HepG2 (cell line): Measurements from ENCODE around the gene ZNF189. TPM values are rescaled to one million over a fixed set of nuclear protein-coding genes. Genes with fewer than 3 reads are reported as not detected.

Experiments used
- ARNT ChIP-seq: fragments of 450-650 bp; IDR thresholded peaks from 2 replicates; pipeline ENCODE4 v1.6.1; 2017
- ATF2 ChIP-seq: sonication (generic); formaldehyde crosslinking; IDR thresholded peaks from 2 replicates; pipeline ENCODE4 v1.4.0; 2020; ENCODE audit warnings: missing genetic modification reagents
- BORCS8-MEF2B ChIP-seq: sonication (generic); formaldehyde crosslinking; IDR thresholded peaks from 2 replicates; pipeline ENCODE4 v1.8.0; 2022; ENCODE audit warnings: mild to moderate bottlenecking, missing genetic modification reagents
- EP300 ChIP-seq, 3 experiments: sonication (generic) in 1 of 3; formaldehyde crosslinking in 1 of 3; IDR thresholded peaks; 2 replicates each; pipeline versions ENCODE4 v1.5.1 to v1.6.1; 2011 to 2020; ENCODE audit warnings: low read depth in 2 of 3, low read length in 2 of 3, borderline replicate concordance in 1 of 3, improper control_type of control experiment in 1 of 3, mild to moderate bottlenecking in 1 of 3, missing genetic modification reagents in 1 of 3, moderate library complexity in 1 of 3
- GLI4 ChIP-seq: sonication (generic); formaldehyde crosslinking; IDR thresholded peaks from 2 replicates; pipeline ENCODE4 v1.5.1; 2020; ENCODE audit warnings: missing genetic modification reagents, mild to moderate bottlenecking, moderate library complexity, borderline replicate concordance
- GTF3A ChIP-seq: sonication (generic); formaldehyde crosslinking; conservative IDR thresholded peaks from 2 replicates; pipeline ENCODE4 v1.4.0; 2020; ENCODE audit warnings: mild to moderate bottlenecking, missing genetic modification reagents
- JUNB ChIP-seq: sonication (generic); formaldehyde crosslinking; IDR thresholded peaks from 2 replicates; pipeline ENCODE4 v1.8.0; 2022; ENCODE audit warnings: missing genetic modification reagents, mild to moderate bottlenecking, borderline replicate concordance
- MAF1 ChIP-seq: sonication (generic); formaldehyde crosslinking; IDR thresholded peaks from 2 replicates; pipeline ENCODE4 v1.5.0; 2020; ENCODE audit warnings: missing genetic modification reagents, borderline replicate concordance
- MBD4 ChIP-seq: IDR thresholded peaks from 2 replicates; pipeline ENCODE4 v1.6.1; 2012; ENCODE audit warnings: low read length, inconsistent platforms, borderline replicate concordance
- MEIS1 ChIP-seq: sonication (generic); formaldehyde crosslinking; IDR thresholded peaks from 2 replicates; pipeline ENCODE4 v1.9.0; 2021; ENCODE audit warnings: mild to moderate bottlenecking, missing genetic modification reagents, moderate library complexity, borderline replicate concordance
- NFE2 ChIP-seq: sonication (generic); formaldehyde crosslinking; IDR thresholded peaks from 2 replicates; pipeline ENCODE4 v1.4.0; 2020; ENCODE audit warnings: missing genetic modification reagents
- PAX8 ChIP-seq: sonication (generic); formaldehyde crosslinking; IDR thresholded peaks from 2 replicates; pipeline ENCODE4 v1.8.0; 2022; ENCODE audit warnings: mild to moderate bottlenecking, missing genetic modification reagents, borderline replicate concordance
- PHF20 ChIP-seq: sonication (generic); formaldehyde crosslinking; IDR thresholded peaks from 2 replicates; pipeline ENCODE4 v1.5.0; 2020; ENCODE audit warnings: mild to moderate bottlenecking, missing genetic modification reagents
- PHF5A ChIP-seq: IDR thresholded peaks from one replicate; pipeline ENCODE4 v1.6.1; 2018; ENCODE audit warnings: low read depth, missing genetic modification reagents; ENCODE audit not compliant: unreplicated experiment
- RBM22 ChIP-seq: fragments of 200-400 bp; formaldehyde crosslinking; optimal IDR thresholded peaks from 2 replicates; pipeline ENCODE3; 2017; ENCODE audit warnings: mild to moderate bottlenecking, low read length, moderate library complexity
- SOX13 ChIP-seq, 3 experiments: fragments of 450-650 bp in 1 of 3; sonication (generic) in 1 of 3; formaldehyde crosslinking in 1 of 3; IDR thresholded peaks in 2 of 3; conservative IDR thresholded peaks in 1 of 3; 2 replicates each; pipeline versions ENCODE4 v1.5.0 to v1.6.1; 2016 to 2020; ENCODE audit warnings: antibody characterized with exemption in 1 of 3, mild to moderate bottlenecking in 1 of 3, missing compliant biosample characterization in 1 of 3, missing genetic modification reagents in 1 of 3, moderate library complexity in 1 of 3
- SOX5 ChIP-seq: IDR thresholded peaks from 2 replicates; pipeline ENCODE4 v1.6.1; 2016; ENCODE audit warnings: borderline replicate concordance
- U2AF1 ChIP-seq: fragments of 200-400 bp; formaldehyde crosslinking; optimal IDR thresholded peaks from 2 replicates; pipeline ENCODE3; 2017; ENCODE audit warnings: mild to moderate bottlenecking, low read depth, low read length
- ZNF20 ChIP-seq: sonication (generic); formaldehyde crosslinking; IDR thresholded peaks from 2 replicates; pipeline ENCODE4 v1.4.0; 2020; ENCODE audit warnings: mild to moderate bottlenecking, moderate library complexity, missing genetic modification reagents
- ZNF781 ChIP-seq: sonication (generic); formaldehyde crosslinking; IDR thresholded peaks from 2 replicates; pipeline ENCODE4 v1.5.1; 2020; ENCODE audit warnings: borderline replicate concordance, mild to moderate bottlenecking, missing genetic modification reagents; ENCODE audit errors: not compliant biosample characterization
- ZSCAN29 ChIP-seq: sonication (generic); formaldehyde crosslinking; conservative IDR thresholded peaks from 2 replicates; pipeline ENCODE4 v1.4.0; 2020; ENCODE audit warnings: mild to moderate bottlenecking, missing genetic modification reagents
- polyA plus RNA-seq, 8 experiments: library from polyadenylated mRNA; depleted of rRNA in 3 of 8; stranded (reverse) in 7 of 8; unstranded in 1 of 8; fragments of >200 nt; fragmentation: Illumina TruSeq in 4 of 8; extraction: Trizol in 4 of 8; gene quantifications; 2 replicates each; pipeline versions ENCODE4 v1.2.1 to v1.2.3, GENCODE V29; 2011 to 2016; ENCODE audit warnings: low read depth in 4 of 8, missing spikeins in 1 of 8, mixed read lengths in 1 of 8; ENCODE audit not compliant: insufficient read depth in 1 of 8
- total RNA-seq, 5 experiments: library from RNA; depleted of rRNA; stranded (reverse); fragments of >200 nt; fragmentation: Illumina TruSeq; extraction: Trizol; gene quantifications; 2 replicates each; pipeline ENCODE4 v1.2.3, GENCODE V29; 2016; ENCODE audit warnings: low read depth in 1 of 5
- TF ChIP-seq, protein P1 (sequence below): sonication (generic); formaldehyde crosslinking; IDR thresholded peaks from 2 replicates; pipeline ENCODE4 v1.8.0; 2023; ENCODE audit warnings: mild to moderate bottlenecking, missing genetic modification reagents
- TF ChIP-seq, protein P2 (sequence below): IDR thresholded peaks from 2 replicates; pipeline ENCODE4 v1.6.1; 2016; ENCODE audit warnings: low read depth, missing genetic modification reagents, missing compliant biosample characterization

Gene ZNF189
- total and polyA plus RNA-seq, 2 of the 13 experiments (the other 11 are each of a cell fraction or from before 2014, with no cell fraction given): 8.4 to 50.0 TPM

DNA sequence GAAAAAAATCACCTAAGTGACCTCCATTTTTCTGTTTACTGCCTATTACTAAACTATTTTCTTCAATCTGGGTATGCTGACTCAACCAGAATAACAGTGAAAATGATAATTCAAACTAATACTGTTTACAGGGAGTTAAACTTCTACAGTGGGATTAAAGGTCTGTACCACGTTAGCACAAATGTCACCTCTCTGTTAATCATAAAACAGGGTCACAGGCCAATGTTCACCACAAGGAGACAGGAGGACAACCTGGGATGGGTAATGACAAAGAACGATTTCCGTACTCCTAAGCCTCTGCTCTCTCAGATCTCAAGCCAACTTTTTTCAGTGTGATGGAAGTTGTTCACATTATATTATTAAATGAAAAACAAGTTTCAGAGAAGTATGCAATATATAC, 34.6 kb downstream of the ZNF189 start (continued):
- TF ChIP-seq SOX13 (IDR thresholded peaks at IDR 0.05): no peak
- peak in 1 of 2 experiments; percentile 92; a peak in 2 of 4 replicates for TF ChIP-seq SOX13 (CRISPR knock-in tag; conservative IDR thresholded peaks at IDR 0.05 in 1 of 2, IDR thresholded peaks at IDR 0.05 in 1 of 2)
- no peak for TF ChIP-seq ZNF781 (CRISPR knock-in tag)
- TF ChIP-seq, protein P1, sequence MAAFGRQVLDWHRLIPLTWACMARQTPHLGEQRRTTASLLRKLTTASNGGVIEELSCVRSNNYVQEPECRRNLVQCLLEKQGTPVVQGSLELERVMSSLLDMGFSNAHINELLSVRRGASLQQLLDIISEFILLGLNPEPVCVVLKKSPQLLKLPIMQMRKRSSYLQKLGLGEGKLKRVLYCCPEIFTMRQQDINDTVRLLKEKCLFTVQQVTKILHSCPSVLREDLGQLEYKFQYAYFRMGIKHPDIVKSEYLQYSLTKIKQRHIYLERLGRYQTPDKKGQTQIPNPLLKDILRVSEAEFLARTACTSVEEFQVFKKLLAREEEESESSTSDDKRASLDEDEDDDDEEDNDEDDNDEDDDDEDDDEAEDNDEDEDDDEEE (CRISPR knock-in tag): no peak
- TF ChIP-seq BORCS8-MEF2B (CRISPR knock-in tag): no peak
- no peak for TF ChIP-seq ZSCAN29
- no peak for TF ChIP-seq MAF1 (CRISPR knock-in tag)
- no peak for TF ChIP-seq GLI4 (CRISPR knock-in tag)
- peak; percentile 91 for TF ChIP-seq SOX5 (CRISPR knock-in tag)
- no peak for TF ChIP-seq PAX8 (CRISPR knock-in tag)
- no peak for TF ChIP-seq NFE2 (CRISPR knock-in tag)
- no peak for TF ChIP-seq PHF20 (CRISPR knock-in tag)
- TF ChIP-seq PHF5A: peak; percentile 53
- TF ChIP-seq U2AF1: no peak
- no peak for TF ChIP-seq GTF3A (CRISPR knock-in tag)
- TF ChIP-seq MBD4: no peak; the same call in 1 of the 2 replicates
- peak in 1 of 2 experiments; percentile 95; a peak in 2 of 4 replicates for TF ChIP-seq EP300 (IDR thresholded peaks at IDR 0.05; ENCODE audit: low read depth in 2 of 2, low read length in 2 of 2)
- peak; percentile 56; the same call in 1 of the 2 replicates for TF ChIP-seq EP300 (CRISPR knock-in tag; IDR thresholded peaks at IDR 0.05; ENCODE audit: borderline replicate concordance)
- no peak for TF ChIP-seq RBM22
- TF ChIP-seq JUNB (CRISPR knock-in tag): no peak; the same call in 1 of the 2 replicates
- TF ChIP-seq ZNF20 (CRISPR knock-in tag): no peak
- TF ChIP-seq ARNT: no peak
- peak; percentile 71; the same call in 1 of the 2 replicates for TF ChIP-seq ATF2
- no peak; the same call in 1 of the 2 replicates for TF ChIP-seq MEIS1 (CRISPR knock-in tag)
- TF ChIP-seq, protein P2, sequence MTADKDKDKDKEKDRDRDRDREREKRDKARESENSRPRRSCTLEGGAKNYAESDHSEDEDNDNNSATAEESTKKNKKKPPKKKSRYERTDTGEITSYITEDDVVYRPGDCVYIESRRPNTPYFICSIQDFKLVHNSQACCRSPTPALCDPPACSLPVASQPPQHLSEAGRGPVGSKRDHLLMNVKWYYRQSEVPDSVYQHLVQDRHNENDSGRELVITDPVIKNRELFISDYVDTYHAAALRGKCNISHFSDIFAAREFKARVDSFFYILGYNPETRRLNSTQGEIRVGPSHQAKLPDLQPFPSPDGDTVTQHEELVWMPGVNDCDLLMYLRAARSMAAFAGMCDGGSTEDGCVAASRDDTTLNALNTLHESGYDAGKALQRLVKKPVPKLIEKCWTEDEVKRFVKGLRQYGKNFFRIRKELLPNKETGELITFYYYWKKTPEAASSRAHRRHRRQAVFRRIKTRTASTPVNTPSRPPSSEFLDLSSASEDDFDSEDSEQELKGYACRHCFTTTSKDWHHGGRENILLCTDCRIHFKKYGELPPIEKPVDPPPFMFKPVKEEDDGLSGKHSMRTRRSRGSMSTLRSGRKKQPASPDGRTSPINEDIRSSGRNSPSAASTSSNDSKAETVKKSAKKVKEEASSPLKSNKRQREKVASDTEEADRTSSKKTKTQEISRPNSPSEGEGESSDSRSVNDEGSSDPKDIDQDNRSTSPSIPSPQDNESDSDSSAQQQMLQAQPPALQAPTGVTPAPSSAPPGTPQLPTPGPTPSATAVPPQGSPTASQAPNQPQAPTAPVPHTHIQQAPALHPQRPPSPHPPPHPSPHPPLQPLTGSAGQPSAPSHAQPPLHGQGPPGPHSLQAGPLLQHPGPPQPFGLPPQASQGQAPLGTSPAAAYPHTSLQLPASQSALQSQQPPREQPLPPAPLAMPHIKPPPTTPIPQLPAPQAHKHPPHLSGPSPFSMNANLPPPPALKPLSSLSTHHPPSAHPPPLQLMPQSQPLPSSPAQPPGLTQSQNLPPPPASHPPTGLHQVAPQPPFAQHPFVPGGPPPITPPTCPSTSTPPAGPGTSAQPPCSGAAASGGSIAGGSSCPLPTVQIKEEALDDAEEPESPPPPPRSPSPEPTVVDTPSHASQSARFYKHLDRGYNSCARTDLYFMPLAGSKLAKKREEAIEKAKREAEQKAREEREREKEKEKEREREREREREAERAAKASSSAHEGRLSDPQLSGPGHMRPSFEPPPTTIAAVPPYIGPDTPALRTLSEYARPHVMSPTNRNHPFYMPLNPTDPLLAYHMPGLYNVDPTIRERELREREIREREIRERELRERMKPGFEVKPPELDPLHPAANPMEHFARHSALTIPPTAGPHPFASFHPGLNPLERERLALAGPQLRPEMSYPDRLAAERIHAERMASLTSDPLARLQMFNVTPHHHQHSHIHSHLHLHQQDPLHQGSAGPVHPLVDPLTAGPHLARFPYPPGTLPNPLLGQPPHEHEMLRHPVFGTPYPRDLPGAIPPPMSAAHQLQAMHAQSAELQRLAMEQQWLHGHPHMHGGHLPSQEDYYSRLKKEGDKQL (CRISPR knock-in tag): peak; percentile 62
